Activated CD4-positive, CD25-positive, alpha-beta regulatory T cell (primary cell): ENCODE results near the gene DNAH8.

Experiments
- DNase-seq, 4 experiments: peaks; one replicate each; lab custom pipeline; 2025; lab: John Stamatoyannopoulos, UW

Gene DNAH8

GRCh38 chr6:39018103-39018502, 303.0 kb downstream of the DNAH8 start:
- no peak for DNase-seq

DNA sequence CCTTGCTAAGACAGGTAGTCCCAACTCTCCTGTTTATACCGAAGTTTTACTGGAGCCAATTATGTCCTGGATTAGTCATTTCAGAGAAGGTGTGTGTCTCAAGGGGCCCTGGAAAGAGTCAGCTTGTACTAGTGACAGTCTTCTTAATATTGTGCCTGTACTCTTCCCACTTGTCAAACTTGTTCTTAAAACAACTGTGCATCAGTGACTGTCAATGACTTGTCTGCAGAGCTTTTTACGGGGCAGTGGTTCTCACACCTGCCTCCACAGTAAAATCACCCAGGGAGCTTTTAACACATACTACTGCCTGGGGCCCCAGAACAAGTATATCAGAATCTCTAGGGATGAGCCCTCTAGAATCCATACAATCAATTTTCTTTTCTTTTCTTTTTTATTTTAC, 305.0 kb downstream of the DNAH8 start:
- DNase-seq = no peak

DNA sequence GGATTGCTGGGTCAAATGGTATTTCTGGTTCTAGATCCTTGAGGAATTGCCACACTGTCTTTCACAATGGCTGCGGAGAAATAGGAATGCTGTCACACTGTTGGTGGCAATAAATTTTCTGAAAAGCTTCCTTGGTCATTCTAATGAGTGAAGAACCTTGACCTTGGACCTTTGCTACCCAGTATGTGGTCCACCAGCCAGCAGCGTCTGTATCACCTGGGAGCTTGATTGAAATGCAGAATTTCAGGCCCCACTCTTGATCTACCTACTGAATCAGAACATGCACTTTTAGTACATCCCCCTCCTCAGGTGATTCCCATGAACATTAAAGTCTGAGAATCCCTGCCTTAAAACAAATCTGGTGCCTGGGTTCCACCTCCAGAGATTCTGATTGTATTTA, 305.9 kb downstream of the DNAH8 start:
- DNase-seq = no peak

DNA sequence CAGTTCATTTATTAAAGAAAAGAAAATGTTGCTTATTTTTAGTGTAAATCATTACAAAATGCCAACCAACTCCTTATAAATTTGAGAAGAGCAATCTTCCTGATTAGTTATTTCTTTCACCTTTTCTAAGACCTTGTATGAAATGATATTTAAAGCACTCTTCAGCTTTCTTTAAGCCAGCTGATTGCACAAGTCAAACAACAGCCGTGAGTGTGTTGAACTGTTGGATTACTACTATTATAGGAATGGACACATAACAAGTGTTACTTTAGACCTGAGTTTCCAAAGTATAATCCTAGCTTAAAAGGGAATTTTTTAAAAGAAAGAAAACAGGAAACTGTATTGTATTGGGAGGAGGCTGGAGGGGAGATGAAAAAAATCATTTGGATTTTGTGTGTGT, 306.7 kb downstream of the DNAH8 start:
- DNase-seq = no peak

GRCh38 chr6:39026175-39026574, 311.1 kb downstream of the DNAH8 start:
- no peak for DNase-seq

- DNase-seq = peak in 1 of 4 experiments; percentile 17
These were observed 314.3 kb downstream of the DNAH8 start for GRCh38 chr6:39029156-39030011.

GRCh38 chr6:39035681-39036080, 320.6 kb downstream of the DNAH8 start:
- no peak for DNase-seq

DNA sequence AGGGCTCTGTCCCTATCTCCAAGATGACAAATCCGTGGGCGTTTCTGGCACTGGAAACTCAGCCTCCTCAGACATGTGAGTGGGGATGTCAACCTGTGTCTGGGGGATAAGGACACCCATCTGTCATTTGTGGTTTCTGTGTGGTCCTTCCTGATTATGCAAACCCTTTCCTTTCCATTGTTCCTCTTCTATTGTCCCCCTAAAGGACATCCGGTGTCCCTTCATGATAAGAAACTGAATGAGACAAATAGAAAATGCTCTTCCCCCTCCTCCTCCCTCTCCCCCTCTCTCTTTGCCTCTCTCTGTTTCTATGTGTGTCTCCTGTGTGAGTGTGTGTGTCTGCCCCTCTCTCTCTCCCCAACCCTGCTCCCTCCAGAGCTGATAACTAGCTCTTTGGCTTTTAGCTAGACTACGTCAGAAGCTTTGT, 322.0 kb downstream of the DNAH8 start:
- no peak for DNase-seq

DNA sequence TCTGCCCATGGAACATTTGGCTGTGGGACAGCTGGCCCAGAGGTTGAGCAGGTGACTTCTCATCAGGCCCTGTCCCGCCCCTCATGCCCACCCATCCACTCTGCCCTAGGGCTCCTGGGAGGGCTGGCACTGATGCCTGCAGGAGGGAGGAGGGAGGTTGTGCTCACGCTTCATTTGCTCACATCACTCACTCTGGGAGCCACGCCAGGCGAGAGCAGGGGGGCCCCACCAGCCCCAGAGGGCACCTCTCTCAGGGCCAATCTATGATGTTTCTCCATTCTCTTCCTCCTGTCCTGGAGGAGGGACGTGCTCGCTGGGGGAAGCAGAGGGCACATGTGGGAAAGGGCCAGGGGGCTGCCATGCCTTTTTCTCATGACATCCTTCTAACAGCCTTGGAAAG, 322.6 kb downstream of the DNAH8 start:
- no peak for DNase-seq

DNA sequence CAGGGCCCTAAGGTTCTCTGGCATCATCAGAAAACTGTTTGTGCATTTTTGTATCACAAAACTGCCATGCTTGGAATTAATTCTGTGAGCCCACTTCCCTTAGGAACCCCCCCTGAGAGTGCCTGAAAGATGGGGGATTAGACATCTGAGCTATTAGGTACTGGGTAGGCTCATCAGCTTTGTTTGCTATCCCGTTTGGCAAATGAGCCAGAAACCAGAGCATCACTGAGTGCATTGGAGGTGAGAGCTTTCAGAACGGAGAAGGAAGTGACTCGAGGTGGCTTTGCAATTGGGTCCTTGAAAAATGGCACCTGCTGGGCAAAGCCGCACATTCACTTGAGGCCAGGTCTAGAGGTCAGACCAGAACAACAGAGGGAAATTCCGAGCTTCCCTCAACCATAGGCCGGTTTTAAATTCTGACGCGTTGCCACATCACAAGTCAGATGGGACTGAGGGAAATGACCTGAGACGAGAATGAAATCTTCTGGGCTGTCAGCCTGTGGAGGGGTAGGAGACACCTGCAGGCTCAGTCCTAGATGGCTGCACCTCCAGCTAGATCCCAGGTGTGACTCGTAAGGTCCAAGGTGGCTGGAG, 325.1 kb downstream of the DNAH8 start:
- no peak for DNase-seq

DNA sequence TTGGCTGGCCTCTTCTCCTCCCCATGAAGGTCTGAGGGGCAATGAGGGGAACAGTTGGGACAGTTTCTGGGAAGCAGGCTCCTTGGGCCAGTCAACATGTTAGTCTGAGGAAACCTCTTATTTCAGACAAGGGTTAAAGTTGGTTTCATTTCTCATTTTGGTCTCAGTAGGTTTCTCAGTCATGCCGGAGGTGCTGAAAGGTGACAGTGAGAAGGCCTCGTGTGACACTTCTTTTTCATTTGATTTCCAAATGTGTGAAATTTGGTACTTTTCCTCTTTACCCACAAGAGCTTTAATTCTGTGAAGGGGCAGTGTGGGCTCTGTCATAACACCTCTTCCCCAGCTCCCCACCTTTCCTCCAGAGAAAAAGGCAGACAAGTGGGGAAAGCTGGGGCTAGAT, 326.0 kb downstream of the DNAH8 start:
- no peak for DNase-seq

GRCh38 chr6:39043776-39044175, 328.7 kb downstream of the DNAH8 start:
- no peak for DNase-seq

- DNase-seq = no peak
These were observed 329.1 kb downstream of the DNAH8 start for GRCh38 chr6:39044181-39044580.

DNA sequence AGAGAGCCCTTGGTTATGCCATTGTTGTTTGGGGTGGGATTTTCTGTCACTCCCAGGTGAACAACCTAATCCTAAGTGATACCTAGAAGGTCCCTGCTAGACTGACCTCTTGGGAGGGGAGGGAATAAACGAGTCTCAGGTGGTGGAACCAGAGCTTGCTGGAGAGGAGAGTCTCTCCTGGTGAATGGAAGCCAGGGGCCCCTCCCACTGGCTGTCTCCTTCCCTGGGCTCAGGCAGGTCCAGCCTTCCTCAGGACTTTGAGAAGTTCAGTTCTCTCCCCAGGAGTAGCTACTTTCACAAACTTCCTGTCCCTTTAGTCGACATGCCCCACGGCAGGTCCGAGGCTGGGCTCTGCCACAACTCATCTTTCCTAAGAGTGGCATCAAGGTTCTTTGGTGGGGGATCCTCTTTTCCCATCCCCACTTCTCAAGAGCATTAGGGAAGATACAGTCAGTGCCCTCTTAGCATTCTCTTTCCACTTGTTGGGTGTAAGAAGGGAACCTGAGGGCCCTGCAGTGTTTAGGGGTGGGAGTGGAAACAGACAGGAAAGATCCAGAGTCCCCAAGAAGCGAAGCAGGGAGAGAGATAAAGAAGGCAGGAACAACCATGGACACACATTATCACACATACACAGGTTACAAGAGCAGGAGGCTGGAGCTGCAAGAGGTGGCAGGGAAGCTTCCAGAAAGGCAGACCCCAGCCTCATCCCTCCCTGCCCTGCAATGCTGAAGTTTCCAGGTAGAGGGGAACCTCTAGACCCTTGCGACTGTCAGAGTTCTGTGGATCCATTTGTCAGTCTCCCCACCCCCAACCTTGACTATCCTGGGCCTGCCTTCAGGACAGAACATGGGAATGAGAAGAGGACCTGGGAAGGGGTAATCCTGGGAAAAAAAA, 332.6 kb downstream of the DNAH8 start:
- DNase-seq = no peak

DNA sequence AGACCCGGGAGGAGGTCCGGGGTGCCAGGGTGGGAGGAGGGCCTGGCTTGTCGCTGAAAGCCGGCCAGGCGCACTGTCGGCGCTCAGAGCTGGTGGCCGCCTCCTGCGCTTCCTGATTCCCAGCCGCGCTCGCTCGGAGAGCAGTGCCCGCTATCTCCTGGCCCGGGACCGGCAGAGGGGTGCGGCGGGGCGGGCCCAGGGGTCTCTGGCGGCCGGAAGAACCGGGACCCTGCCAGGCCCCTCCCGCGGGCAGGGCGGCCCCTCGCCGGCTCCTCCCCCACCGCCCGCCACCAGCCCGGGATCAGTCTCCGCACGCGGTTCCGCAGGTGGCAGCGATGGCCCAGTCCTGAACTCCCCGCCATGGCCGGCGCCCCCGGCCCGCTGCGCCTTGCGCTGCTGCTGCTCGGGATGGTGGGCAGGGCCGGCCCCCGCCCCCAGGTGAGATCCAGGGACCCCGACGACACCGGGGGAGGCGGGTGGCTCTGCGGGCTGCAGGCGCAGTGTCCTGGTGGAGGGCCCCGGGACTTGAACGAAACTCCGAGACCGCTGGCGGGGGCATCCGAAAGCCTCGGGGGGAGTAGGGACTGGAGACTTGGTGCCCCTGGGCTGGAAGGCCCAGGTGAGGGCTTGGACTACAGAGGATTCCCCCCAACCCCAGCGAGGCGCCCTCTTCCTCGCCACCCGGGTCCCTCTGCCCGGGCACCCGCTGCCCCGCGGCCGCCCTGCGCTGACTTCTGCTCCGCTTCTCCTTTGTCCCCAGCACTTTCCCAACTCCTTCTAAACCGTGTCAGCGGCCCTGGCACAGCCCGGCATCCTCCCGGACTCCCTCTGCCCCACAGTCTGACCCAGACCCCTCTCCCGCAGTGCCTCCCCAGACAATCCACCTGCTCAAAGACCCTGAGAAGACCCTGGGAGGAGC, 333.6 kb downstream of the DNAH8 start, which contains the start of gene GLP1R:
Gene GLP1R (plus strand): TSS at position 301 of the 919 bp plus-strand sequence. CDS start 60 bp downstream, at position 361.
- no peak for DNase-seq

- DNase-seq = no peak
These were observed 334.6 kb downstream of the DNAH8 start for GRCh38 chr6:39049575-39050283.

- no peak for DNase-seq
These were observed 335.5 kb downstream of the DNAH8 start for GRCh38 chr6:39050453-39051112.

GRCh38 chr6:39051399-39052122, 336.4 kb downstream of the DNAH8 start:
- DNase-seq = no peak

GRCh38 chr6:39053016-39053624, 338.0 kb downstream of the DNAH8 start:
- DNase-seq = no peak
